Hepatocyte (in vitro differentiated cells): ENCODE data around the gene LBHD2. TPM values are rescaled to one million over a fixed set of nuclear protein-coding genes. Genes with fewer than 3 reads are reported as not detected.

ENCODE experiments used
- DNase-seq: peaks from one replicate; pipeline ENCODE4 v3.0.0-alpha.2; 2016; ENCODE audit warnings: low spot score
- H2AFZ ChIP-seq: fragments of 200-600 bp; sonication (generic); 2 replicates; pipeline ENCODE4 v1.6.0; 2016; ENCODE audit warnings: antibody characterized with exemption, mild to moderate bottlenecking
- H3K27ac ChIP-seq: fragments of 200-600 bp; sonication (generic); 2 replicates; pipeline ENCODE4 v1.5.1; 2016; ENCODE audit warnings: mild to moderate bottlenecking
- H3K27me3 ChIP-seq: fragments of 200-600 bp; sonication (generic); 2 replicates; pipeline ENCODE4 v1.6.1; 2016
- H3K36me3 ChIP-seq: fragments of 200-600 bp; sonication (generic); replicated peaks from 2 replicates; pipeline ENCODE4 v1.5.1; 2016; ENCODE audit warnings: low read depth; ENCODE audit not compliant: insufficient read depth
- H3K4me1 ChIP-seq: fragments of 200-600 bp; sonication (generic); 2 replicates; pipeline ENCODE4 v1.5.1; 2016; ENCODE audit warnings: mild to moderate bottlenecking, moderate library complexity; ENCODE audit not compliant: insufficient read depth
- H3K4me2 ChIP-seq: fragments of 200-600 bp; sonication (generic); 2 replicates; pipeline ENCODE4 v1.6.0; 2016
- H3K4me3 ChIP-seq: fragments of 200-600 bp; sonication (generic); 2 replicates; pipeline ENCODE4 v1.5.1; 2016; ENCODE audit warnings: mild to moderate bottlenecking
- H3K79me2 ChIP-seq: fragments of 200-600 bp; sonication (generic); 2 replicates; pipeline ENCODE4 v1.6.0; 2017; ENCODE audit warnings: mild to moderate bottlenecking
- H3K9me2 ChIP-seq: fragments of 200-600 bp; sonication (generic); replicated peaks from 2 replicates; pipeline ENCODE4 v1.6.0; 2017; ENCODE audit warnings: mild to moderate bottlenecking; ENCODE audit not compliant: insufficient read depth
- H3K9me3 ChIP-seq: fragments of 200-600 bp; sonication (generic); 2 replicates; pipeline ENCODE4 v1.5.1; 2016; ENCODE audit warnings: low read depth, mild to moderate bottlenecking
- H4K20me1 ChIP-seq: fragments of 200-600 bp; sonication (generic); 2 replicates; pipeline ENCODE4 v1.6.0; 2016; ENCODE audit warnings: mild to moderate bottlenecking; ENCODE audit not compliant: insufficient read depth, poor library complexity, severe bottlenecking
- CTCF ChIP-seq: fragments of 200-600 bp; sonication (generic); IDR thresholded peaks from 2 replicates; pipeline ENCODE4 v1.5.1; 2016; ENCODE audit warnings: antibody characterized with exemption, mild to moderate bottlenecking; ENCODE audit not compliant: poor library complexity
- EZH2 ChIP-seq: fragments of 200-600 bp; sonication (generic); IDR thresholded peaks from 2 replicates; pipeline ENCODE4 v1.6.1; 2016; ENCODE audit warnings: antibody characterized with exemption, mild to moderate bottlenecking, borderline replicate concordance
- EZH2phosphoT487 ChIP-seq: fragments of 200-600 bp; sonication (generic); IDR thresholded peaks from one replicate; pipeline ENCODE4 v1.6.1; 2018; ENCODE audit warnings: antibody characterized with exemption, mild to moderate bottlenecking, low read depth, moderate library complexity; ENCODE audit not compliant: unreplicated experiment, severe bottlenecking
- WGBS: methylation state at CpG from one replicate; pipeline ENCODE4 v1.1.6; 2016; ENCODE audit warnings: low lambda C conversion rate; ENCODE audit errors: missing lambda C conversion rate; 5-methylcytosine and 5-hydroxymethylcytosine counted together
- polyA plus RNA-seq: library from polyadenylated mRNA; unstranded; fragments of >200 nt; fragmentation: Nextera tagmentation; extraction: Ambion mirVana; gene quantifications from 2 replicates; pipeline ENCODE4 v1.2.1, GENCODE V29; 2016
- total RNA-seq: library from RNA; depleted of rRNA; stranded (reverse); fragments of >200 nt; gene quantifications from 2 replicates; pipeline ENCODE4 v1.2.3, GENCODE V29; 2014

The LBHD2 gene
- total and polyA plus RNA-seq, 2 experiments from 2014 or later: 0.21 TPM; not detected in 1

GRCh38 chr14:103100281-103101121 lies 16.5 kb downstream of the LBHD2 start:
- H3K4me1 ChIP-seq: peaks cover 38% of the 10 kb centered on the region
- H3K9me3 ChIP-seq: no peaks in the 10 kb centered on the region
- H3K79me2 ChIP-seq: no peaks in the 10 kb centered on the region
- peak overlapping the region; percentile 84 for H3K27ac ChIP-seq
- 66% methylated on average over 25 of the region's 25 CpGs for WGBS
- H3K27me3 ChIP-seq: no peaks in the 10 kb centered on the region
- H3K9me2 ChIP-seq: no peaks in the 10 kb centered on the region
- peak overlapping the region; percentile 70 for H3K4me2 ChIP-seq
- no peaks in the 10 kb centered on the region for H4K20me1 ChIP-seq
- H2AFZ ChIP-seq: no peak overlapping the region
- no peak for TF ChIP-seq EZH2
- no peak for TF ChIP-seq EZH2phosphoT487
- no peak for TF ChIP-seq CTCF
- no peak for DNase-seq
- no peaks in the 10 kb centered on the region for H3K36me3 ChIP-seq
- no peak overlapping the region for H3K4me3 ChIP-seq

- Histone ChIP-seq H3K9me3 (no peaks in the 10 kb centered on the region), H3K4me1 (peaks cover 38% of the 10 kb centered on the region), H4K20me1 (no peaks in the 10 kb centered on the region), H3K27me3 (no peaks in the 10 kb centered on the region), H3K79me2 (no peaks in the 10 kb centered on the region), H3K36me3 (no peaks in the 10 kb centered on the region), H3K9me2 (no peaks in the 10 kb centered on the region), H3K4me2 (peak overlapping the region; percentile 62), H3K4me3 (no peak overlapping the region), H2AFZ (no peak overlapping the region), H3K27ac (peak overlapping the region; percentile 40)
- no peak for TF ChIP-seq CTCF
- no peak for DNase-seq
- WGBS: 74% methylated on average over 10 of the region's 11 CpGs
These were observed 17.4 kb downstream of the LBHD2 start for GRCh38 chr14:103101257-103101962.

- no peak for DNase-seq
- Histone ChIP-seq H2AFZ (no peak overlapping the region), H3K27me3 (no peaks in the 10 kb centered on the region)
These were observed 18.1 kb downstream of the LBHD2 start for GRCh38 chr14:103101963-103102688.

More at GRCh38 chr14:103101963-103102688, 18.1 kb downstream of the LBHD2 start:
- WGBS: 96% methylated on average over 47 of the region's 85 CpGs
- Histone ChIP-seq H3K4me2 (peak overlapping the region; percentile 62), H3K36me3 (no peaks in the 10 kb centered on the region), H4K20me1 (no peaks in the 10 kb centered on the region), H3K4me3 (no peak overlapping the region), H3K9me2 (no peaks in the 10 kb centered on the region), H3K27ac (no peak overlapping the region), H3K79me2 (no peaks in the 10 kb centered on the region), H3K9me3 (no peaks in the 10 kb centered on the region), H3K4me1 (peaks cover 38% of the 10 kb centered on the region)
- no peak for TF ChIP-seq CTCF
- TF ChIP-seq EZH2phosphoT487: no peak
- TF ChIP-seq EZH2: no peak
